Superior temporal gyrus (tissue), 1 donor: Measurements from ENCODE around the gene VIT.

ENCODE experiments used
- DNase-seq: peaks from one replicate; pipeline ENCODE4 v3.0.0-alpha.2; 2016; ENCODE audit errors: extremely low spot score

VIT gene

GRCh38 chr2:36858551-36859365 is 162.3 kb downstream of the VIT start:
- DNase-seq = no peak

GRCh38 chr2:36859366-36859792 is 162.9 kb downstream of the VIT start:
- no peak for DNase-seq

GRCh38 chr2:36861896-36862295 is 165.4 kb downstream of the VIT start:
- DNase-seq = no peak
